GM13977 (cell line): ENCODE data around the gene CACNA1I.

Experiments used
- DNase-seq: peaks from one replicate; pipeline ENCODE4 v3.0.0; 2012; ENCODE audit warnings: low spot score
- CTCF ChIP-seq: IDR thresholded peaks from 2 replicates; pipeline ENCODE4 v1.5.1; 2012; ENCODE audit warnings: mild to moderate bottlenecking, control low read depth; ENCODE audit not compliant: insufficient read depth; ENCODE audit errors: extremely low read depth, missing control alignments
- in situ Hi-C: fragments of 300-500 bp; cut with MboI; formaldehyde crosslinking; loops from one replicate; pipeline ENCODE4 v1.12.0; 2022; ENCODE audit warnings: low sequenced_read_pairs, low pct_unique_long_range_greater_than_20kb, mixed read lengths, inconsistent platforms; ENCODE audit not compliant: unreplicated experiment

CACNA1I gene

DNA sequence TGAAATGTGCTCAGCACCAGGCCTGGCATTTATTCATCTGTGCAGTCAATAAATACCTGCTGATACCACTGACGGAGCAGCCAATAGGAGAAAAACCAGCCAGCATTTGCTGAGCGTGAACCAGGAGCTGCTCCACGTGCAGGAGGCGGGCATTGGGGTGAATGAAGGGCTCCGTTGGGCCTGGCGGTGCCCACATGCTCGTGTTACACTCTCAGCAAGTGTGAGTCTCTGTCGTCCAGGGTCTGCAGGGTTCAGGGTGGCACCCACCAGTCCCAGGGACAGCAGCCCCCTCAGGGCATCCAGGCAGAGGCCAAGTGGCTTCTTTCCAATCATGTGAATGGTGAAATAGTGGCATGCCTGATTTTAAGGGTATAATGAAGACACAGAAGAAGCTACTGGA, 33.8 kb upstream of the CACNA1I start:
- DNase-seq: no peak
- in situ Hi-C loops: loop anchor here (10.0 kb wide), 2 partner anchors 498 to 818 kb away; no protein-coding TSS in a partner anchor
- TF ChIP-seq CTCF: no peak

DNA sequence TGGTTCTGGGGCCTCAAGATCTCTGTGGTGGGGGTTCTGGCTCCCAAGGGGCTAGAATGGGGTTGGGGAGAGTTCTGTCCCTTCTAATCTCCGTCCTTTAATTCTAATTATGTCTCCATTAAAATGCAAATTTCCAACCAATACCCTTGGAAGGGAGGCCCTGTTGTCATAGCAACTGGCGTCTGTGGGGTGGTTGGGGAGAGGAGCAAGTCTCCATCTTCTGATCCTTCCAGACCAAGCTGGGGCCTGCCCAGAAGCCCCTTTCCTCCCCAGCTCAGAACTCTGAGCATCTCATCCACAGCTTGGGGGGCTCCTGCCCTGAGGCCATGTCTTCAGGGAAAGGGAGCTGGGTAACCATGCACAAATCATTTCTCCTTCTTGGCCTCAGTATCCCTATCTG, 32.6 kb upstream of the CACNA1I start:
- no peak for DNase-seq

DNA sequence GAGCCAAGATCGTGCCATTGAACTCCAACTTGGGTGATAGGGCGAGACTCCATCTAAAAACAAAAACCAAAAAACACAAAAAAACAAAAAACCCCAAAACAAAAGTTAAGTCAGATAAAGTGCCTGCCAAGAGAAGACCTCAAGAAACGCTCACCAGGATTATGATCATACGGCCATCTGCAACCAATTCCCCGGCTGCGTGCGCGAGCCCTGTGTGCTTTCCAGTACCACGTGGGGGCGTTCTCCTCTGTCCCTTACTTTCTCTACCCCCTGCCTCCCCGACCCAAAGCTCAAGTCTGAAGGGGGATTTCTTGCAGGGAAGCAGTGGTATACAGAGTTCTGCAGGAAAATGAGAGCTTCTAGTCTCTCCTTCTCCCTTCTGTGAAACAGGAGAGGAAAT, 27.5 kb upstream of the CACNA1I start:
- in situ Hi-C loops: no loop called here
- TF ChIP-seq CTCF: peak; percentile 45
- DNase-seq: no peak

More for the DNA sequence above, 32.6 kb upstream of the CACNA1I start:
- no peak for TF ChIP-seq CTCF
- in situ Hi-C loops: loop anchor here (10.0 kb wide), 2 partner anchors 497 to 817 kb away; no protein-coding TSS in a partner anchor

GRCh38 chr22:39545386-39546365, 24.9 kb upstream of the CACNA1I start:
- no peak for TF ChIP-seq CTCF
- no peak for DNase-seq
- in situ Hi-C loops: no loop called here

DNA sequence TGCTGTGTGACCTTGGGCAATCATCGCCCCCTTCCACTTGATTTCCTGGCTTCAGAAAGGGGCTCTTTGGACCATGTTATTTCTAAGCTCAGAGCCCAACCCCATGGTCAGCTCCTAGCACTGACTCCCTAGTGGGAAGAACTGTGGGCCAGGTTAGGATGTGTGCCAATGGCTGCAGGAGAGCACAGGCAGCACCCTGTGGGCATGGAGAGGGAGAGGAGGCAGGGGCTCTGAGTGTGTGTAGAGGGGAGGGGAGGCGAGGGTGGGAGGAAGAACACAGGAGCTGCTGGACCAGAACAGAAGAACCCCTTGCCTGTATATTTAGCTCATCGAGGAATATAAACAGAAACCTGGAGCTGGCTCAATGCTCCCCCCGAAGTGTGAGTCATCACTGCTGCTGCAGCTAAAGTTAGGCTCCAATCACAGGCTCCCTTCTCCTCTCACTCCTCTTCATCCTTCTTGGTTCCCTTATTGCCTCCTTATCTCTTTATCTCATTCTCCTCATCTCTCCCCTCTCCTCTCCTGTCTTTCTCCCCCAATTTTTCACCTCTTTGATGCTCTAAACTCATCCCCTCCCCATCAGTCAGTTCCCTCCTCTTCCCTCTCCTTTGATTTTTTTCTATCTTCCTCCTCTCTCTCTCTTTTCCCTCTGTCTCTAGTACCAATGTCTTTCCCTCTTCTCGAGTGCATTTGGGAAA, 23.5 kb upstream of the CACNA1I start:
- no peak for DNase-seq
- TF ChIP-seq CTCF: no peak
- in situ Hi-C loops: no loop called here

GRCh38 chr22:39547587-39547947, 23.0 kb upstream of the CACNA1I start:
- no peak for TF ChIP-seq CTCF
- in situ Hi-C loops: no loop called here
- no peak for DNase-seq
